Lower leg skin (tissue), 4 donors: ENCODE data around the gene GAS6. TPM values are rescaled to one million over a fixed set of nuclear protein-coding genes. Genes with fewer than 3 reads are reported as not detected.

Experiments
- DNase-seq, 2 donors: peaks; one replicate each; pipeline ENCODE4 v3.0.0-alpha.2; 2019; ENCODE audit warnings: low spot score in 2 of 2
- H3K4me3 ChIP-seq: fragments of 200-600 bp; sonication (generic); 2 replicates; pipeline ENCODE4 v1.5.1; 2017; ENCODE audit warnings: mild to moderate bottlenecking, low read depth; ENCODE audit not compliant: poor library complexity, severe bottlenecking
- CTCF ChIP-seq, 3 donors: fragments of 450-650 bp; IDR thresholded peaks; one replicate each; pipeline ENCODE4 v1.5.1; 2016; ENCODE audit warnings: antibody characterized with exemption in 3 of 3, mild to moderate bottlenecking in 3 of 3, moderate library complexity in 2 of 3
- POLR2A ChIP-seq, 2 donors: fragments of 450-650 bp; IDR thresholded peaks; one replicate each; pipeline ENCODE4 v1.6.1; 2016 to 2017; ENCODE audit warnings: antibody characterized with exemption in 2 of 2, mild to moderate bottlenecking in 1 of 2, moderate library complexity in 1 of 2
- WGBS, 2 donors: methylation state at CpG; one replicate each; pipeline ENCODE4 v1.1.5; 2018; 5-methylcytosine and 5-hydroxymethylcytosine counted together
- intact Hi-C: fragments of 100-400 bp; cut with DNase I; formaldehyde crosslinking; loops from one replicate; pipeline ENCODE4 v1.15.0; 2023; ENCODE audit warnings: low total_unique reads
- total RNA-seq, 4 donors: library from RNA; depleted of rRNA; stranded (reverse); fragments of >200 nt; gene quantifications; one replicate each; pipeline ENCODE4 v1.1.0, GENCODE V29; 2016

The GAS6 gene
- total RNA-seq, 4 donors from 2014 or later = 176 to 307 (median 213) TPM

GRCh38 chr13:113815151-113816058, 48.5 kb downstream of the GAS6 start:
- TF ChIP-seq POLR2A (IDR thresholded peaks at IDR 0.05) (no peak), CTCF (IDR thresholded peaks at IDR 0.05) (no peak)
- no peak overlapping the region for H3K4me3 ChIP-seq
- intact Hi-C loops = loop anchor here (5.0 kb wide), 1 partner anchor 132 kb away; no protein-coding TSS in a partner anchor
- DNase-seq = no peak
- WGBS, 2 donors = 71 to 82% methylated on average over 42 of the region's 42 CpGs

GRCh38 chr13:113814435-113814821, 49.4 kb downstream of the GAS6 start:
- DNase-seq = no peak
- H3K4me3 ChIP-seq = no peak overlapping the region
- TF ChIP-seq POLR2A (IDR thresholded peaks at IDR 0.05) (no peak), CTCF (IDR thresholded peaks at IDR 0.05) (no peak)
- intact Hi-C loops = no loop called here
- 77 to 81% methylated on average over 11 of the region's 11 CpGs for WGBS, 2 donors

DNA sequence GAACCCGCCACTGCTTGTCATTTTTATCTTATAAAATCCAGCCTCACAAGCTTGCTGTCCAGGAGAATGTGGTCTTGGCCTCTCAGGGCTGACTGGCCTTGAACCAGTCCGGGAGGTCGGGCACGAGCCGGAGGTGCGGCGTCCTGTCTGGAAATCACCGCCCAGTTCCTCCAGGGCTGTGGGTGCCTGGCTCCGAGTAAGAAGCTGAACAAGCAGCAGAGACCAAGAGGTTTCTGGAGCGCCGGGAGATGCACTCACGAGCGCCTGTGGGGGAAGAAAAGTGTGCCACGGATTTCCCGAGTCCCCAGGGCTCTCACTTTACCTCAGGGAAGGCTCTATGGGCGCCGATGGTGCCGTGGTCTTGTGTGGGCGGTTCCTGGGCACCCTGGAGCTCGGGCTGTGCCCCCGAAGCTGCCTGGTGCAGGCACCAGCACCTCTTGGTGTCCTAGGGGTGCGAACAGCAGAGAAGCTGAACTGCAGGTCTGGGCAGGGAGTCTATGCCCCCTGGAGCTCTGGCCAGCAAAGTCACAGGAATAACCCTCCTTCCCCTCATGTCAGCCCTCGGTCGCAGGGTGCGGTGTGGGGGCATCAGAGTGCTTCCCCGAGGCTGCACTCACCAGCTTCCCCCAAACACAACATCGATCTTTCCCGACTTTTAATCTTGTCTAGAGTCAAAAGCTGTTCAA, 50.0 kb downstream of the GAS6 start:
- intact Hi-C loops = no loop called here
- TF ChIP-seq POLR2A (IDR thresholded peaks at IDR 0.05) (no peak), CTCF (IDR thresholded peaks at IDR 0.05) (no peak)
- H3K4me3 ChIP-seq = no peak overlapping the region
- 80 to 85% methylated on average over 28 of the region's 28 CpGs for WGBS, 2 donors
- DNase-seq = no peak

- WGBS, 2 donors = 84 to 91% methylated on average over 27 to 29 of the region's 30 CpGs
- no peak for DNase-seq
- TF ChIP-seq CTCF (IDR thresholded peaks at IDR 0.05) = no peak
- TF ChIP-seq POLR2A (IDR thresholded peaks at IDR 0.05) = no peak
- intact Hi-C loops = no loop called here
- no peak overlapping the region for H3K4me3 ChIP-seq
These were observed 50.7 kb downstream of the GAS6 start for GRCh38 chr13:113813070-113813748.

- 65 to 80% methylated on average over 29 to 48 of the region's 51 CpGs for WGBS, 2 donors
- TF ChIP-seq POLR2A (IDR thresholded peaks at IDR 0.05) (no peak), CTCF (IDR thresholded peaks at IDR 0.05) (no peak)
- intact Hi-C loops = no loop called here
- no peak overlapping the region for H3K4me3 ChIP-seq
- no peak for DNase-seq
These were observed 51.5 kb downstream of the GAS6 start for GRCh38 chr13:113812178-113813040.
